H1 (cell line): ENCODE results near the gene TIMP3. TPM values are rescaled to one million over a fixed set of nuclear protein-coding genes. Genes with fewer than 3 reads are reported as not detected.

Source experiments
- GABPA ChIP-seq: IDR thresholded peaks from 2 replicates; pipeline ENCODE4 v1.6.1; 2011; ENCODE audit warnings: mild to moderate bottlenecking, low read length, moderate library complexity, borderline replicate concordance; ENCODE audit not compliant: insufficient read depth
- HDAC6 ChIP-seq: IDR thresholded peaks from one replicate; pipeline ENCODE4 v1.7.1; 2012; ENCODE audit warnings: low read depth, mild to moderate bottlenecking, inconsistent platforms, low read length, moderate library complexity
- POLR2AphosphoS5 ChIP-seq: IDR thresholded peaks from 2 replicates; pipeline ENCODE4 v1.6.1; 2011; ENCODE audit warnings: low read depth, low read length
- TEAD4 ChIP-seq: IDR thresholded peaks from 2 replicates; pipeline ENCODE4 v1.6.1; 2012; ENCODE audit warnings: low read depth, low read length, inconsistent platforms, mixed read lengths
- polyA plus RNA-seq, 7 experiments: library from polyadenylated mRNA; depleted of rRNA in 3 of 7; stranded (reverse) in 5 of 7; unstranded in 2 of 7; fragments of >200 nt in 5 of 7; fragments of 200-250 nt in 2 of 7; gene quantifications; 1 replicate in 5 of 7; 2 replicates in 1 of 7; 4 replicates in 1 of 7; pipeline versions ENCODE4 v1.2.1 to v1.2.3, GENCODE V29; 2011 to 2013; ENCODE audit warnings: missing spikeins in 2 of 7, mixed read lengths in 2 of 7
- total RNA-seq: library from RNA; stranded (reverse); fragmentation: NEBNext Ultra II Directional; extraction: Animal tissue kit (Norgen Biotek cat#: 25700); gene quantifications from 2 replicates; pipeline ENCODE4 v1.2.1, GENCODE V29; 2021

Gene TIMP3
- total and polyA plus RNA-seq, 2 of the 8 experiments (the other 6 are each of a cell fraction or from before 2014, with no cell fraction given): 1.3 to 4.7 TPM

DNA sequence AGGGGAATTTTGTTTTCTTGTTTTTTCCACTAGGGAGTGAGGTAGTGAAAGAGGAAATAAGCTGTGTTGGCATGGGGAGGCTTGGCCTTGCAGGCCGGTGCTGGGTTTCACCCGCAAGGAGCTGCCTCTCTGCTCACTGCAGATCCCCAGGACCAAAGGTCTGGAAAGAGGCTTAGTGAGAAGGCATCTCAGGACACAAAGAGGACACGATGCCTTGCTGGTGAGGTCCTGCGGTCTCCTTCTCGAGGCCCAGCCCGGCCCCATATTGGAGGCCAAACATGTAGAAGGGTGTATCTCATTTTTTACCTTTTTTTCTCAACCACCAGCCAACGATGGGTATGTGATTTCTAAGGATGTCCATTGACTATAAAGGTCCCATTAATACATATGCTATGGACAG, 17.6 kb downstream of the TIMP3 start (continued):
- no peak for TF ChIP-seq GABPA
- TF ChIP-seq POLR2AphosphoS5: no peak
- TF ChIP-seq HDAC6: no peak
- TF ChIP-seq TEAD4: no peak
